ENCODE results near the gene PAPOLB.

DNA sequence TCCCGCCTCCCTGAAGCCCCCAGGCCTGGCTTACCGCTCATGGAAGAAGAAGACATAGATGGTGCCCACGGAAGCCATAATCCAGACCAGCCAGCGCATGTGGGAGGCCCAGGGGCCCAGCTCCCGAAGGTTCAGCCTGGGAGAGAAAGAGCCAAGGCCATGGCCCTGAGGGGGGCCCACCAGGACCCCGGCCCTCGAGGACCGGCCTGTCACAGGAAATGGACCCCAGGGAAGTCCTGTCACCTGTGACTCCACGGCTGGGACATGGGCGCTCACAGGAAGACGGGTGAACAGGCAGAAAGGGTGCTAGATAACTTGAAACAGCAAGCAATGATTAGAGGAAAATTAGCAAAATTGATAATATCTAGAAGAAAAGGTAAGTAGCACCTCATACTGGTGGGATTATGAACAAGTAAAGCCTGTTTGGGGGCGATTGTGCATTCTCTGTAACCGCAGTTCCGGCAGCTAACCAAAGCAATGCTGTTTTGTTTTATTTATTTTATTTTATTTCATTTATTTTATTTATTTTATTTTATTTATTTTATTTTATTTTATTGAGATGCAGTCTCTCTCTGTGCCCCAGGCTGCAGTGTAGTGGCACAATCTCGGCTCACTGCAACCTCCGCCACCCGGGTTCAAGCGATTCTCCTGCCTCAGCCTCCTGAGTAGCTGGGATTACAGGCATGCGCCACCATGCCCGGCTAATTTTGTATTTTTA lies 49.4 kb upstream of the PAPOLB start:
- TF ChIP-seq, protein P1, sequence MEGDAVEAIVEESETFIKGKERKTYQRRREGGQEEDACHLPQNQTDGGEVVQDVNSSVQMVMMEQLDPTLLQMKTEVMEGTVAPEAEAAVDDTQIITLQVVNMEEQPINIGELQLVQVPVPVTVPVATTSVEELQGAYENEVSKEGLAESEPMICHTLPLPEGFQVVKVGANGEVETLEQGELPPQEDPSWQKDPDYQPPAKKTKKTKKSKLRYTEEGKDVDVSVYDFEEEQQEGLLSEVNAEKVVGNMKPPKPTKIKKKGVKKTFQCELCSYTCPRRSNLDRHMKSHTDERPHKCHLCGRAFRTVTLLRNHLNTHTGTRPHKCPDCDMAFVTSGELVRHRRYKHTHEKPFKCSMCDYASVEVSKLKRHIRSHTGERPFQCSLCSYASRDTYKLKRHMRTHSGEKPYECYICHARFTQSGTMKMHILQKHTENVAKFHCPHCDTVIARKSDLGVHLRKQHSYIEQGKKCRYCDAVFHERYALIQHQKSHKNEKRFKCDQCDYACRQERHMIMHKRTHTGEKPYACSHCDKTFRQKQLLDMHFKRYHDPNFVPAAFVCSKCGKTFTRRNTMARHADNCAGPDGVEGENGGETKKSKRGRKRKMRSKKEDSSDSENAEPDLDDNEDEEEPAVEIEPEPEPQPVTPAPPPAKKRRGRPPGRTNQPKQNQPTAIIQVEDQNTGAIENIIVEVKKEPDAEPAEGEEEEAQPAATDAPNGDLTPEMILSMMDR (IDR thresholded peaks at IDR 0.05) = no peak
- TF ChIP-seq POLR2AphosphoS5 (IDR thresholded peaks at IDR 0.05) = no peak
- TF ChIP-seq POLR2A (IDR thresholded peaks at IDR 0.05) = no peak
